ENCODE data around the gene CHRNA3. TPM values are rescaled to one million over a fixed set of nuclear protein-coding genes. Genes with fewer than 3 reads are reported as not detected.

Gene CHRNA3
- total RNA-seq, 1 experiment from 2014 or later = not detected

DNA sequence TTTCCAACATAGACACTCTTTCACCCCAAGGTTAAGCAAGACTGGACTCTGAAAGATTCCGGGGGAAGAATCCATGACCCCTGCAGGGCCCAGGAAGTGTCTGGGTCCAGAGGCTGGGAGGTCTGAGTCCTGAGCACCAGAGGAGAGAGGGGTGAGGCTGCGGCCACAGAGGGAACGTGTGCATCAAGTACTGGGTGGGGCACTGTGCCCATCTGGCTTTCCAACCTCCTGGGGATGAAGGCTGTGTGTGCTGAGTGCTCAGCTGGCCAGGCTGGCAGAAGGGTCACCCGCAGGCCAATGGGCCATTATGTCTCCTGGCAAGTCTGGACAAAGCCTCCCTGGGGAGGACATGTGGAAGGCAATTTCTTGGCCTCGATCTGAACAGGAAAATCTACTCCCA, 3.3 kb downstream of the CHRNA3 start:
- ChIA-PET CTCF (no interaction called here), RAD21 (ENCODE audit: low non-redundant PET in 1 of 2, low total read pairs in 2 of 2, uncharacterized antibody in 2 of 2, unreplicated experiment in 2 of 2) (no interaction called here), POLR2A (no interaction called here)
- Histone ChIP-seq H4K20me1 (ENCODE audit: insufficient read depth) (no peaks in the 10 kb centered on the region), H3K9me3 (ENCODE audit: control insufficient read depth in 1 of 2, insufficient read depth in 1 of 2, low read depth in 1 of 2, low read length in 2 of 2) (no peaks in the 10 kb centered on the region), H3K9ac (ENCODE audit: low read length) (no peak overlapping the region), H3K9me2 (ENCODE audit: insufficient read depth) (no peaks in the 10 kb centered on the region), H3K36me3 (ENCODE audit: control insufficient read depth in 1 of 2, insufficient read depth in 2 of 2, low read length in 2 of 2) (no peaks in the 10 kb centered on the region), H3K79me2 (ENCODE audit: insufficient read depth, low read length) (no peaks in the 10 kb centered on the region), H3K4me3 (replicated peaks in 1 of 2; ENCODE audit: low read depth in 1 of 2, low read length in 2 of 2) (no peak overlapping the region), H3K27ac (ENCODE audit: low read depth, low read length) (no peak overlapping the region), H3K4me1 (ENCODE audit: control insufficient read depth in 1 of 2, insufficient read depth in 2 of 2, low read length in 2 of 2) (peaks cover 0 to 4% of the 10 kb centered on the region in 2 experiments; a peak in 1 of 4 replicates), H3K4me2 (ENCODE audit: low read length) (no peak overlapping the region), H2AFZ (ENCODE audit: low read depth, low read length, poor library complexity, severe bottlenecking) (no peak overlapping the region), H3K27me3 (ENCODE audit: insufficient read depth, low read length) (no peaks in the 10 kb centered on the region)
- ATAC-seq = no peak
- TF ChIP-seq RAD21 (IDR thresholded peaks at IDR 0.05; ENCODE audit: low read depth) (no peak), ZFX (IDR thresholded peaks at IDR 0.05) (no peak), CBX3 (IDR thresholded peaks at IDR 0.05; ENCODE audit: low read depth) (no peak), CEBPB (IDR thresholded peaks at IDR 0.05; ENCODE audit: low read depth) (no peak), SP1 (IDR thresholded peaks at IDR 0.05; ENCODE audit: low read depth) (no peak)
- TF ChIP-seq, protein P1, sequence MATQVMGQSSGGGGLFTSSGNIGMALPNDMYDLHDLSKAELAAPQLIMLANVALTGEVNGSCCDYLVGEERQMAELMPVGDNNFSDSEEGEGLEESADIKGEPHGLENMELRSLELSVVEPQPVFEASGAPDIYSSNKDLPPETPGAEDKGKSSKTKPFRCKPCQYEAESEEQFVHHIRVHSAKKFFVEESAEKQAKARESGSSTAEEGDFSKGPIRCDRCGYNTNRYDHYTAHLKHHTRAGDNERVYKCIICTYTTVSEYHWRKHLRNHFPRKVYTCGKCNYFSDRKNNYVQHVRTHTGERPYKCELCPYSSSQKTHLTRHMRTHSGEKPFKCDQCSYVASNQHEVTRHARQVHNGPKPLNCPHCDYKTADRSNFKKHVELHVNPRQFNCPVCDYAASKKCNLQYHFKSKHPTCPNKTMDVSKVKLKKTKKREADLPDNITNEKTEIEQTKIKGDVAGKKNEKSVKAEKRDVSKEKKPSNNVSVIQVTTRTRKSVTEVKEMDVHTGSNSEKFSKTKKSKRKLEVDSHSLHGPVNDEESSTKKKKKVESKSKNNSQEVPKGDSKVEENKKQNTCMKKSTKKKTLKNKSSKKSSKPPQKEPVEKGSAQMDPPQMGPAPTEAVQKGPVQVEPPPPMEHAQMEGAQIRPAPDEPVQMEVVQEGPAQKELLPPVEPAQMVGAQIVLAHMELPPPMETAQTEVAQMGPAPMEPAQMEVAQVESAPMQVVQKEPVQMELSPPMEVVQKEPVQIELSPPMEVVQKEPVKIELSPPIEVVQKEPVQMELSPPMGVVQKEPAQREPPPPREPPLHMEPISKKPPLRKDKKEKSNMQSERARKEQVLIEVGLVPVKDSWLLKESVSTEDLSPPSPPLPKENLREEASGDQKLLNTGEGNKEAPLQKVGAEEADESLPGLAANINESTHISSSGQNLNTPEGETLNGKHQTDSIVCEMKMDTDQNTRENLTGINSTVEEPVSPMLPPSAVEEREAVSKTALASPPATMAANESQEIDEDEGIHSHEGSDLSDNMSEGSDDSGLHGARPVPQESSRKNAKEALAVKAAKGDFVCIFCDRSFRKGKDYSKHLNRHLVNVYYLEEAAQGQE (IDR thresholded peaks at IDR 0.05; ENCODE audit: low read depth) = no peak
- TF ChIP-seq, protein P2, sequence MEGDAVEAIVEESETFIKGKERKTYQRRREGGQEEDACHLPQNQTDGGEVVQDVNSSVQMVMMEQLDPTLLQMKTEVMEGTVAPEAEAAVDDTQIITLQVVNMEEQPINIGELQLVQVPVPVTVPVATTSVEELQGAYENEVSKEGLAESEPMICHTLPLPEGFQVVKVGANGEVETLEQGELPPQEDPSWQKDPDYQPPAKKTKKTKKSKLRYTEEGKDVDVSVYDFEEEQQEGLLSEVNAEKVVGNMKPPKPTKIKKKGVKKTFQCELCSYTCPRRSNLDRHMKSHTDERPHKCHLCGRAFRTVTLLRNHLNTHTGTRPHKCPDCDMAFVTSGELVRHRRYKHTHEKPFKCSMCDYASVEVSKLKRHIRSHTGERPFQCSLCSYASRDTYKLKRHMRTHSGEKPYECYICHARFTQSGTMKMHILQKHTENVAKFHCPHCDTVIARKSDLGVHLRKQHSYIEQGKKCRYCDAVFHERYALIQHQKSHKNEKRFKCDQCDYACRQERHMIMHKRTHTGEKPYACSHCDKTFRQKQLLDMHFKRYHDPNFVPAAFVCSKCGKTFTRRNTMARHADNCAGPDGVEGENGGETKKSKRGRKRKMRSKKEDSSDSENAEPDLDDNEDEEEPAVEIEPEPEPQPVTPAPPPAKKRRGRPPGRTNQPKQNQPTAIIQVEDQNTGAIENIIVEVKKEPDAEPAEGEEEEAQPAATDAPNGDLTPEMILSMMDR (IDR thresholded peaks at IDR 0.05 in 2 of 3, conservative IDR thresholded peaks at IDR 0.05 in 1 of 3; ENCODE audit: borderline replicate concordance in 1 of 3, insufficient read depth in 1 of 3, low read depth in 2 of 3, low read length in 2 of 3) = no peak
- TF ChIP-seq, protein P3, sequence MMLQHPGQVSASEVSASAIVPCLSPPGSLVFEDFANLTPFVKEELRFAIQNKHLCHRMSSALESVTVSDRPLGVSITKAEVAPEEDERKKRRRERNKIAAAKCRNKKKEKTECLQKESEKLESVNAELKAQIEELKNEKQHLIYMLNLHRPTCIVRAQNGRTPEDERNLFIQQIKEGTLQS (IDR thresholded peaks at IDR 0.05) = no peak
- TF ChIP-seq, protein P4, sequence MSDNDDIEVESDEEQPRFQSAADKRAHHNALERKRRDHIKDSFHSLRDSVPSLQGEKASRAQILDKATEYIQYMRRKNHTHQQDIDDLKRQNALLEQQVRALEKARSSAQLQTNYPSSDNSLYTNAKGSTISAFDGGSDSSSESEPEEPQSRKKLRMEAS (IDR thresholded peaks at IDR 0.05) = no peak
- BruUV-seq (replicated peaks) = no TSS peak
- intact Hi-C loops (cut with micrococcal nuclease) = no loop called here
- DNase-seq (ENCODE audit: low read depth, low spot score) = no peak

Data from HCT116 (cell line).